GM23338 (cell line): Measurements from ENCODE around the gene FAM217B. TPM values are rescaled to one million over a fixed set of nuclear protein-coding genes. Genes with fewer than 3 reads are reported as not detected.

ENCODE experiments used
- ATAC-seq: fragments of 200-7000 bp; cut with Tn5 transposase; 3 replicates; pipeline ENCODE4 v1.9.1; 2020
- DNase-seq: peaks from one replicate; pipeline ENCODE4 v3.0.0-alpha.2; 2015; ENCODE audit warnings: low spot score
- H2AFZ ChIP-seq: fragments of 200-600 bp; sonication (generic); 2 replicates; pipeline ENCODE4 v1.8.0; 2016; ENCODE audit warnings: antibody characterized with exemption, mild to moderate bottlenecking, moderate library complexity
- H3F3A ChIP-seq: fragments of 200-600 bp; sonication (generic); replicated peaks from 2 replicates; pipeline ENCODE4 v1.8.0; 2017; ENCODE audit warnings: antibody characterized with exemption, mixed run types, low read depth
- H3K27ac ChIP-seq: fragments of 200-600 bp; sonication (generic); 2 replicates; pipeline ENCODE4 v1.6.1; 2016; ENCODE audit warnings: low read depth
- H3K27me3 ChIP-seq: fragments of 200-600 bp; sonication (generic); 2 replicates; pipeline ENCODE4 v1.8.0; 2016; ENCODE audit warnings: mild to moderate bottlenecking, mixed run types, moderate library complexity; ENCODE audit not compliant: insufficient read depth
- H3K36me3 ChIP-seq: fragments of 200-600 bp; sonication (generic); 2 replicates; pipeline ENCODE4 v1.8.0; 2016; ENCODE audit warnings: mild to moderate bottlenecking; ENCODE audit not compliant: insufficient read depth
- H3K4me1 ChIP-seq: fragments of 200-600 bp; sonication (generic); 2 replicates; pipeline ENCODE4 v1.8.0; 2016; ENCODE audit warnings: mild to moderate bottlenecking, moderate library complexity; ENCODE audit not compliant: insufficient read depth
- H3K4me2 ChIP-seq: fragments of 200-600 bp; sonication (generic); 2 replicates; pipeline ENCODE4 v1.7.1; 2017; ENCODE audit warnings: mixed run types
- H3K4me3 ChIP-seq: fragments of 200-600 bp; sonication (generic); 2 replicates; pipeline ENCODE4 v1.6.1; 2016; ENCODE audit warnings: mixed run types
- H3K79me2 ChIP-seq: fragments of 200-600 bp; sonication (generic); replicated peaks from 2 replicates; pipeline ENCODE4 v1.8.0; 2017; ENCODE audit warnings: mild to moderate bottlenecking; ENCODE audit not compliant: insufficient read depth
- H3K9me2 ChIP-seq: fragments of 200-600 bp; sonication (generic); 2 replicates; pipeline ENCODE4 v1.8.0; 2017; ENCODE audit not compliant: insufficient read depth
- H4K20me1 ChIP-seq: fragments of 200-600 bp; sonication (generic); replicated peaks from 2 replicates; pipeline ENCODE4 v1.8.0; 2017; ENCODE audit warnings: mild to moderate bottlenecking; ENCODE audit not compliant: insufficient read depth
- H3K27ac Mint-ChIP-seq: 2 replicates; pipeline ENCODE4 v1.8.0; 2020; ENCODE audit warnings: inconsistent platforms, mild to moderate bottlenecking, moderate library complexity, mixed read lengths
- H3K27me3 Mint-ChIP-seq: 3 replicates; pipeline ENCODE4 v1.8.0; 2022; ENCODE audit warnings: low read depth, mild to moderate bottlenecking, moderate library complexity, mixed read lengths, inconsistent platforms; ENCODE audit not compliant: insufficient read depth, poor library complexity
- H3K36me3 Mint-ChIP-seq: 3 replicates; pipeline ENCODE4 v1.8.0; 2021; ENCODE audit warnings: low read depth, mild to moderate bottlenecking, inconsistent platforms, moderate library complexity, mixed read lengths
- H3K4me1 Mint-ChIP-seq: 3 replicates; pipeline ENCODE4 v1.8.0; 2020; ENCODE audit warnings: mild to moderate bottlenecking, inconsistent platforms, mixed read lengths
- H3K4me3 Mint-ChIP-seq: 3 replicates; pipeline ENCODE4 v1.8.0; 2021; ENCODE audit warnings: moderate library complexity, mild to moderate bottlenecking, inconsistent platforms, mixed read lengths
- H3K9me3 Mint-ChIP-seq: 3 replicates; pipeline ENCODE4 v1.8.0; 2020; ENCODE audit warnings: moderate library complexity, mild to moderate bottlenecking, inconsistent platforms, mixed read lengths
- CREB1 ChIP-seq: fragments of 250-450 bp; sonication (Bioruptor Pico); IDR thresholded peaks from 2 replicates; pipeline ENCODE4 v1.5.0; 2020; ENCODE audit warnings: low read depth, mild to moderate bottlenecking, moderate library complexity
- ETS1 ChIP-seq: IDR thresholded peaks from 2 replicates; pipeline ENCODE4 v1.6.1; 2016; ENCODE audit warnings: antibody characterized with exemption
- EZH2 ChIP-seq: fragments of 200-600 bp; sonication (generic); IDR thresholded peaks from one replicate; pipeline ENCODE4 v1.8.0; 2017; ENCODE audit warnings: antibody characterized with exemption, mild to moderate bottlenecking, low read depth; ENCODE audit not compliant: unreplicated experiment
- EZH2phosphoT487 ChIP-seq: fragments of 200-600 bp; sonication (generic); IDR thresholded peaks from one replicate; pipeline ENCODE4 v1.8.1; 2018; ENCODE audit warnings: antibody characterized with exemption; ENCODE audit not compliant: unreplicated experiment
- JUNB ChIP-seq: IDR thresholded peaks from one replicate; pipeline ENCODE4 v1.6.1; 2016; ENCODE audit warnings: antibody characterized with exemption; ENCODE audit not compliant: unreplicated experiment
- NANOG ChIP-seq: IDR thresholded peaks from 2 replicates; pipeline ENCODE4 v1.6.1; 2016; ENCODE audit warnings: antibody characterized with exemption, borderline replicate concordance
- POLR2AphosphoS5 ChIP-seq: IDR thresholded peaks from 2 replicates; pipeline ENCODE4 v1.6.1; 2016; ENCODE audit warnings: antibody characterized with exemption, low read depth
- STAT1 ChIP-seq: IDR thresholded peaks from one replicate; pipeline ENCODE4 v1.6.1; 2016; ENCODE audit warnings: antibody characterized with exemption; ENCODE audit not compliant: unreplicated experiment
- ZNF114 ChIP-seq: fragments of 250-450 bp; sonication (Bioruptor Pico); IDR thresholded peaks from 2 replicates; pipeline ENCODE4 v1.5.0; 2020; ENCODE audit warnings: mild to moderate bottlenecking, moderate library complexity
- ZNF331 ChIP-seq: fragments of 250-450 bp; sonication (Bioruptor Pico); IDR thresholded peaks from 2 replicates; pipeline ENCODE4 v1.5.0; 2020; ENCODE audit warnings: low read depth, mild to moderate bottlenecking, moderate library complexity
- polyA plus RNA-seq: library from polyadenylated mRNA; unstranded; fragments of >200 nt; fragmentation: Nextera tagmentation; extraction: Ambion mirVana; gene quantifications from 2 replicates; pipeline ENCODE4 v1.2.1, GENCODE V29; 2016
- total RNA-seq: library from RNA; depleted of rRNA; stranded (reverse); fragments of >200 nt; shearing (Covaris generic); gene quantifications from 2 replicates; pipeline ENCODE4 v1.2.3, GENCODE V29; 2014
- TF ChIP-seq, protein P1 (sequence below): IDR thresholded peaks from one replicate; pipeline ENCODE4 v1.6.1; 2018; ENCODE audit warnings: antibody characterized with exemption; ENCODE audit not compliant: unreplicated experiment
- TF ChIP-seq, protein P2 (sequence below): fragments of 250-450 bp; sonication (Bioruptor Pico); IDR thresholded peaks from 2 replicates; pipeline ENCODE4 v1.5.0; 2020; ENCODE audit warnings: mild to moderate bottlenecking, moderate library complexity

Gene FAM217B
- total and polyA plus RNA-seq, 2 experiments from 2014 or later: 13.2 to 25.9 TPM

GRCh38 chr20:59966428-59966827 is 26.2 kb downstream of the FAM217B start:
- TF ChIP-seq, protein P1, sequence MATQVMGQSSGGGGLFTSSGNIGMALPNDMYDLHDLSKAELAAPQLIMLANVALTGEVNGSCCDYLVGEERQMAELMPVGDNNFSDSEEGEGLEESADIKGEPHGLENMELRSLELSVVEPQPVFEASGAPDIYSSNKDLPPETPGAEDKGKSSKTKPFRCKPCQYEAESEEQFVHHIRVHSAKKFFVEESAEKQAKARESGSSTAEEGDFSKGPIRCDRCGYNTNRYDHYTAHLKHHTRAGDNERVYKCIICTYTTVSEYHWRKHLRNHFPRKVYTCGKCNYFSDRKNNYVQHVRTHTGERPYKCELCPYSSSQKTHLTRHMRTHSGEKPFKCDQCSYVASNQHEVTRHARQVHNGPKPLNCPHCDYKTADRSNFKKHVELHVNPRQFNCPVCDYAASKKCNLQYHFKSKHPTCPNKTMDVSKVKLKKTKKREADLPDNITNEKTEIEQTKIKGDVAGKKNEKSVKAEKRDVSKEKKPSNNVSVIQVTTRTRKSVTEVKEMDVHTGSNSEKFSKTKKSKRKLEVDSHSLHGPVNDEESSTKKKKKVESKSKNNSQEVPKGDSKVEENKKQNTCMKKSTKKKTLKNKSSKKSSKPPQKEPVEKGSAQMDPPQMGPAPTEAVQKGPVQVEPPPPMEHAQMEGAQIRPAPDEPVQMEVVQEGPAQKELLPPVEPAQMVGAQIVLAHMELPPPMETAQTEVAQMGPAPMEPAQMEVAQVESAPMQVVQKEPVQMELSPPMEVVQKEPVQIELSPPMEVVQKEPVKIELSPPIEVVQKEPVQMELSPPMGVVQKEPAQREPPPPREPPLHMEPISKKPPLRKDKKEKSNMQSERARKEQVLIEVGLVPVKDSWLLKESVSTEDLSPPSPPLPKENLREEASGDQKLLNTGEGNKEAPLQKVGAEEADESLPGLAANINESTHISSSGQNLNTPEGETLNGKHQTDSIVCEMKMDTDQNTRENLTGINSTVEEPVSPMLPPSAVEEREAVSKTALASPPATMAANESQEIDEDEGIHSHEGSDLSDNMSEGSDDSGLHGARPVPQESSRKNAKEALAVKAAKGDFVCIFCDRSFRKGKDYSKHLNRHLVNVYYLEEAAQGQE: no peak

GRCh38 chr20:59971428-59971827 is 31.2 kb downstream of the FAM217B start:
- no peak overlapping the region for H3K4me3 Mint-ChIP-seq
- no peaks in the 10 kb centered on the region for H3K4me1 Mint-ChIP-seq
- H3K27me3 ChIP-seq: no peaks in the 10 kb centered on the region
- no peak overlapping the region for H3K27ac Mint-ChIP-seq
- no peaks in the 10 kb centered on the region for H3K79me2 ChIP-seq
- no peaks in the 10 kb centered on the region for H4K20me1 ChIP-seq
- no peaks in the 10 kb centered on the region for H3K36me3 Mint-ChIP-seq
- DNase-seq (no peak), ATAC-seq (no peak)
- no peak overlapping the region for H3K4me3 ChIP-seq
- H3K9me2 ChIP-seq: no peaks in the 10 kb centered on the region
- H3K27me3 Mint-ChIP-seq: no peaks in the 10 kb centered on the region
- H3F3A ChIP-seq: no peaks in the 10 kb centered on the region
- no peak overlapping the region for H3K27ac ChIP-seq
- no peaks in the 10 kb centered on the region for H3K9me3 Mint-ChIP-seq
- H3K4me2 ChIP-seq: no peak overlapping the region
- H3K36me3 ChIP-seq: no peaks in the 10 kb centered on the region
- no peaks in the 10 kb centered on the region for H3K4me1 ChIP-seq
- H2AFZ ChIP-seq: no peak overlapping the region
- TF ChIP-seq ZNF114 (CRISPR knock-in tag) (no peak), NANOG (no peak), ZNF331 (CRISPR knock-in tag) (no peak), STAT1 (no peak), EZH2phosphoT487 (no peak), POLR2AphosphoS5 (no peak), EZH2 (no peak), ETS1 (no peak), CREB1 (no peak), JUNB (no peak)
- TF ChIP-seq, protein P2, sequence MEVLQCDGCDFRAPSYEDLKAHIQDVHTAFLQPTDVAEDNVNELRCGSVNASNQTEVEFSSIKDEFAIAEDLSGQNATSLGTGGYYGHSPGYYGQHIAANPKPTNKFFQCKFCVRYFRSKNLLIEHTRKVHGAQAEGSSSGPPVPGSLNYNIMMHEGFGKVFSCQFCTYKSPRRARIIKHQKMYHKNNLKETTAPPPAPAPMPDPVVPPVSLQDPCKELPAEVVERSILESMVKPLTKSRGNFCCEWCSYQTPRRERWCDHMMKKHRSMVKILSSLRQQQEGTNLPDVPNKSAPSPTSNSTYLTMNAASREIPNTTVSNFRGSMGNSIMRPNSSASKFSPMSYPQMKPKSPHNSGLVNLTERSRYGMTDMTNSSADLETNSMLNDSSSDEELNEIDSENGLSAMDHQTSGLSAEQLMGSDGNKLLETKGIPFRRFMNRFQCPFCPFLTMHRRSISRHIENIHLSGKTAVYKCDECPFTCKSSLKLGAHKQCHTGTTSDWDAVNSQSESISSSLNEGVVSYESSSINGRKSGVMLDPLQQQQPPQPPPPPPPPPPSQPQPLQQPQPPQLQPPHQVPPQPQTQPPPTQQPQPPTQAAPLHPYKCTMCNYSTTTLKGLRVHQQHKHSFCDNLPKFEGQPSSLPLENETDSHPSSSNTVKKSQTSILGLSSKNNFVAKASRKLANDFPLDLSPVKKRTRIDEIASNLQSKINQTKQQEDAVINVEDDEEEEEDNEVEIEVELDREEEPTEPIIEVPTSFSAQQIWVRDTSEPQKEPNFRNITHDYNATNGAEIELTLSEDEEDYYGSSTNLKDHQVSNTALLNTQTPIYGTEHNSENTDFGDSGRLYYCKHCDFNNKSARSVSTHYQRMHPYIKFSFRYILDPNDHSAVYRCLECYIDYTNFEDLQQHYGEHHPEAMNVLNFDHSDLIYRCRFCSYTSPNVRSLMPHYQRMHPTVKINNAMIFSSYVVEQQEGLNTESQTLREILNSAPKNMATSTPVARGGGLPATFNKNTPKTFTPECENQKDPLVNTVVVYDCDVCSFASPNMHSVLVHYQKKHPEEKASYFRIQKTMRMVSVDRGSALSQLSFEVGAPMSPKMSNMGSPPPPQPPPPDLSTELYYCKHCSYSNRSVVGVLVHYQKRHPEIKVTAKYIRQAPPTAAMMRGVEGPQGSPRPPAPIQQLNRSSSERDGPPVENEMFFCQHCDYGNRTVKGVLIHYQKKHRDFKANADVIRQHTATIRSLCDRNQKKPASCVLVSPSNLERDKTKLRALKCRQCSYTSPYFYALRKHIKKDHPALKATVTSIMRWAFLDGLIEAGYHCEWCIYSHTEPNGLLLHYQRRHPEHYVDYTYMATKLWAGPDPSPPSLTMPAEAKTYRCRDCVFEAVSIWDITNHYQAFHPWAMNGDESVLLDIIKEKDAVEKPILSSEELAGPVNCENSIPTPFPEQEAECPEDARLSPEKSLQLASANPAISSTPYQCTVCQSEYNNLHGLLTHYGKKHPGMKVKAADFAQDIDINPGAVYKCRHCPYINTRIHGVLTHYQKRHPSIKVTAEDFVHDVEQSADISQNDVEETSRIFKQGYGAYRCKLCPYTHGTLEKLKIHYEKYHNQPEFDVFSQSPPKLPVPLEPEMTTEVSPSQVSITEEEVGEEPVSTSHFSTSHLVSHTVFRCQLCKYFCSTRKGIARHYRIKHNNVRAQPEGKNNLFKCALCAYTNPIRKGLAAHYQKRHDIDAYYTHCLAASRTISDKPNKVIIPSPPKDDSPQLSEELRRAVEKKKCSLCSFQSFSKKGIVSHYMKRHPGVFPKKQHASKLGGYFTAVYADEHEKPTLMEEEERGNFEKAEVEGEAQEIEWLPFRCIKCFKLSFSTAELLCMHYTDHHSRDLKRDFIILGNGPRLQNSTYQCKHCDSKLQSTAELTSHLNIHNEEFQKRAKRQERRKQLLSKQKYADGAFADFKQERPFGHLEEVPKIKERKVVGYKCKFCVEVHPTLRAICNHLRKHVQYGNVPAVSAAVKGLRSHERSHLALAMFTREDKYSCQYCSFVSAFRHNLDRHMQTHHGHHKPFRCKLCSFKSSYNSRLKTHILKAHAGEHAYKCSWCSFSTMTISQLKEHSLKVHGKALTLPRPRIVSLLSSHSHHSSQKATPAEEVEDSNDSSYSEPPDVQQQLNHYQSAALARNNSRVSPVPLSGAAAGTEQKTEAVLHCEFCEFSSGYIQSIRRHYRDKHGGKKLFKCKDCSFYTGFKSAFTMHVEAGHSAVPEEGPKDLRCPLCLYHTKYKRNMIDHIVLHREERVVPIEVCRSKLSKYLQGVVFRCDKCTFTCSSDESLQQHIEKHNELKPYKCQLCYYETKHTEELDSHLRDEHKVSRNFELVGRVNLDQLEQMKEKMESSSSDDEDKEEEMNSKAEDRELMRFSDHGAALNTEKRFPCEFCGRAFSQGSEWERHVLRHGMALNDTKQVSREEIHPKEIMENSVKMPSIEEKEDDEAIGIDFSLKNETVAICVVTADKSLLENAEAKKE: no peak

More at GRCh38 chr20:59966428-59966827, 26.2 kb downstream of the FAM217B start:
- H3K9me2 ChIP-seq: no peaks in the 10 kb centered on the region
- Mint-ChIP-seq H3K9me3 (no peaks in the 10 kb centered on the region), H3K27ac (no peak overlapping the region), H3K4me3 (no peak overlapping the region), H3K36me3 (no peaks in the 10 kb centered on the region), H3K27me3 (no peaks in the 10 kb centered on the region), H3K4me1 (no peaks in the 10 kb centered on the region)
- no peaks in the 10 kb centered on the region for H3F3A ChIP-seq
- no peak overlapping the region for H2AFZ ChIP-seq
- no peak overlapping the region for H3K4me2 ChIP-seq
- H3K36me3 ChIP-seq: no peaks in the 10 kb centered on the region
- H3K4me3 ChIP-seq: no peak overlapping the region
- DNase-seq (no peak), ATAC-seq (no peak)
- no peak overlapping the region for H3K27ac ChIP-seq
- H3K27me3 ChIP-seq: no peaks in the 10 kb centered on the region
- no peaks in the 10 kb centered on the region for H4K20me1 ChIP-seq
- no peaks in the 10 kb centered on the region for H3K4me1 ChIP-seq
- H3K79me2 ChIP-seq: no peaks in the 10 kb centered on the region
